ENCODE measurements around the gene ERC2.

Gene ERC2

DNA sequence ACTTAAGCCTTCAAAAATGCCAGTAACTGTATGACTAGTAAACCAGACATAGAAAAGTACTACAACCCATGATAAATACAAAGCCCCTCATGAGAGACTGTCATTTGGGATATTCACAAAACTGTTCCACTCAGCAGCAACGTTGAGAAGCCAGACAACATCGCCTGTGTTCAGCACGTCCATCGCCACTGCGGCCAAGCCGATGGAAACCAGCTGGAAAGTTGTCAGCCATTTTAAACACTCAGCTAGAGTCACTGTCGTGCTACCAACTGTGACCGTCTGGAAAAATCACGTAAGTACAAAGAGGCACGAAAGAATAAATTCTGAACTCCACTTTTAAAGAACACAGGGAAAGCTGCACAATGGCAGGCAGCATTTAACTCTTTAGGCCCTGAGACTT lies 640.5 kb downstream of the ERC2 start:
- Histone ChIP-seq H3K9me3 (ENCODE audit: low read length) (no peaks in the 10 kb centered on the region), H3K27me3 (ENCODE audit: control insufficient read depth in 1 of 2, insufficient read depth in 2 of 2, low read length in 2 of 2) (no peaks in the 10 kb centered on the region), H3K27ac (ENCODE audit: low read depth, low read length) (no peak overlapping the region), H3K4me3 (ENCODE audit: low read depth in 1 of 2, low read length in 2 of 2) (no peak overlapping the region), H3K36me3 (ENCODE audit: insufficient read depth, low read length) (no peaks in the 10 kb centered on the region), H3K9ac (ENCODE audit: low read length) (no peak overlapping the region), H3K4me1 (ENCODE audit: insufficient read depth, low read length) (no peaks in the 10 kb centered on the region)

DNA sequence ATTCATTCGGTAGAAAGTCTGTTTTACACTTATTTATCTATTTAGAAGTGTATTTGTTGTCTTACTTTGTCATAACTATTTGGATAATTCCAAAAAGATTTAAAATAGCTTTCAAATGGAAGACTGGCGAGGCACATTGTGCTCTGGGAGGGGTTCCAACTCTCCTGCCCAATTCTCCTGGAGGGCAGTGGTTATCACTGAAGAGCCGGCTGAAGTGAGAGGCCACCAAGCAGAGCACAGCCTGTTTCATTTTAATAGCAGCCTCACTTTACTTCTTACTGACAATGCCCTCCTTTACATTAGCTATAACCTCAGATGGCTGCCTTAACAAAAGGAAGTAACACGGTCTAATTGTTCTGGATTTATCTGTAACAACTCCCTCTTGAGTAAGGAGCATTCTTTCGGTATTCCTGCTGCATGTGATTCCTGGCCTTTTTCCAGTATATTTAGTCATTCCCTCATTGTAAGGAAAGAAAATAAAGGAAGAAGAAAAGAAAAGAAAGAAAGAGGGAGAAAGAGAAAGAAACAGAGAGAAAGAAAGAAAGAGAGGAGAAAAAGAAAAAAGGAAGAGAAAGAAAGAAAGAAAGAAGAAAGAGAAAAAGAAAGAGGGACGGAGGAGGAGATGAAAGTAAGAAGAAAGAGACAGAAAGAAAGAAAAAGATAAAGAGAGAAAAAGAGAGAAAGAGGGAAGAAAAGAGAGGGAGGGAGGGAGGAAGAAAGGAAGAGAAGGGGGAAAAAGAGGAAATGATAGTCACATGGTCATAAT lies 641.4 kb downstream of the ERC2 start:
- Histone ChIP-seq H3K4me3 (ENCODE audit: low read depth in 1 of 2, low read length in 2 of 2) (no peak overlapping the region), H3K27me3 (ENCODE audit: control insufficient read depth in 1 of 2, insufficient read depth in 2 of 2, low read length in 2 of 2) (no peaks in the 10 kb centered on the region), H3K4me1 (ENCODE audit: insufficient read depth, low read length) (no peaks in the 10 kb centered on the region), H3K36me3 (ENCODE audit: insufficient read depth, low read length) (no peaks in the 10 kb centered on the region), H3K9ac (ENCODE audit: low read length) (no peak overlapping the region), H3K9me3 (ENCODE audit: low read length) (no peaks in the 10 kb centered on the region), H3K27ac (ENCODE audit: low read depth, low read length) (no peak overlapping the region)

DNA sequence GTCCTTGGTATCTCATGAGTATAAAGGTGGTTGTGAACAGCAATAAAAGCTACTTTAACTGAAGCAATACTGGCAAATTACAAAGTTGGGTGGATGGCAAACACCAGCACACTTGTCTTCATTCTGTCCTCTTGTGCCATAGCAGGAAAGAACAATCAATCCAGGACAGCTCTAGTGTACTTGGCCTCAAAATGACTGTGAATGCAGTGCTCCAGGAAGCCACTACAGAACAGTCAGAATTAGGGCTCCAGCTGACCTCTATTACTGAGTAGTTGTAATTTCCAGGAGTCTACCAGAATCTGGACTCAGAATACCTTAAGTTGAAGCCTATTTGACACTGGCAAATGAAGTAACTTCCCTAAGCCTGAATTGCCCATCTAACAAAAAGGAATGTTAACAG lies 642.2 kb downstream of the ERC2 start:
- H3K4me3 ChIP-seq (ENCODE audit: low read depth in 1 of 2, low read length in 2 of 2) = no peak overlapping the region
- no peaks in the 10 kb centered on the region for H3K36me3 ChIP-seq (ENCODE audit: insufficient read depth, low read length)
- H3K4me1 ChIP-seq (ENCODE audit: insufficient read depth, low read length) = no peaks in the 10 kb centered on the region
- H3K9me3 ChIP-seq (ENCODE audit: low read length) = no peaks in the 10 kb centered on the region
- no peak overlapping the region for H3K27ac ChIP-seq (ENCODE audit: low read depth, low read length)
- H3K27me3 ChIP-seq (ENCODE audit: control insufficient read depth in 1 of 2, insufficient read depth in 2 of 2, low read length in 2 of 2) = no peaks in the 10 kb centered on the region
- no peak overlapping the region for H3K9ac ChIP-seq (ENCODE audit: low read length)

DNA sequence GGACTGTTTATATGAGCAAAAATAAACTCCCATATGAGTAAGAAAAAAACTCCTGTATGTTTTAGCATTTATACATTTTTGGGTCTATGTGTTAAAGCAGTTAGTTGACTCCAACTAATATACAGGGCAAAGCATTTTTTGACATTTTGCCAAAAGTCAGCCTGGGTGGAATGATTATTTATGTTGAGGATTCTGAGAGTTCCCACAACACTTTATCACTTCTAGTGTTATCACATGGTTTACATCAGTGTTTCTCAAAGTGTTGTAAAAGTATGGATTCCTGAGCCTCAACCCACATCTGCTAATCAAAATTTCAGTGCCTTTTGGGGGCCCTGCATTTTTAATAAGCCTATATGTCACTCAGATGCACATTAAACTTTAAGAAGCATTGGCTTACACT lies 643.9 kb downstream of the ERC2 start:
- no peaks in the 10 kb centered on the region for H3K4me1 ChIP-seq (ENCODE audit: insufficient read depth, low read length)
- H3K27ac ChIP-seq (ENCODE audit: low read depth, low read length) = no peak overlapping the region
- H3K4me3 ChIP-seq (ENCODE audit: low read depth in 1 of 2, low read length in 2 of 2) = no peak overlapping the region
- no peak overlapping the region for H3K9ac ChIP-seq (ENCODE audit: low read length)
- H3K27me3 ChIP-seq (ENCODE audit: control insufficient read depth in 1 of 2, insufficient read depth in 2 of 2, low read length in 2 of 2) = no peaks in the 10 kb centered on the region
- no peaks in the 10 kb centered on the region for H3K36me3 ChIP-seq (ENCODE audit: insufficient read depth, low read length)
- no peaks in the 10 kb centered on the region for H3K9me3 ChIP-seq (ENCODE audit: low read length)

DNA sequence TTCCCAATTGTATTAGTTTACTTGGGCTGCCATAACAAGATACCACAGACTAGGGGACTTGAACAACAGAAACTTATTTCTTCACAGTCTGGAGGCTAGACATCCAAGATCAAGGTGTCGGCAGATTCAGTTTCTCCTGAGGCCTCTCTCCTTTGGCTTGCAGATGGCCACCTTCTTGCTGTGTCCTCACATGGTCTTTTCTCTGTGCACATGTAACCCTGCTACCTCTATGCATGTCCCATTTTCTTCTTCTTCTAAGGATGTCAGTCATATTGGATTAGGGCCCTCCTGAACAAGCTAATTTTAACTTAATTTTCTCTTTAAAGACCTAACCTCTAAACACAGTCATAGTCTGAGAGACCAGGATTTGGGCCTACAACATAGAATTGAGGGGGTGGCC lies 644.4 kb downstream of the ERC2 start:
- H3K27me3 ChIP-seq (ENCODE audit: control insufficient read depth in 1 of 2, insufficient read depth in 2 of 2, low read length in 2 of 2) = no peaks in the 10 kb centered on the region
- H3K4me1 ChIP-seq (ENCODE audit: insufficient read depth, low read length) = no peaks in the 10 kb centered on the region
- no peak overlapping the region for H3K9ac ChIP-seq (ENCODE audit: low read length)
- H3K27ac ChIP-seq (ENCODE audit: low read depth, low read length) = no peak overlapping the region
- no peaks in the 10 kb centered on the region for H3K9me3 ChIP-seq (ENCODE audit: low read length)
- no peaks in the 10 kb centered on the region for H3K36me3 ChIP-seq (ENCODE audit: insufficient read depth, low read length)
- no peak overlapping the region for H3K4me3 ChIP-seq (ENCODE audit: low read depth in 1 of 2, low read length in 2 of 2)

DNA sequence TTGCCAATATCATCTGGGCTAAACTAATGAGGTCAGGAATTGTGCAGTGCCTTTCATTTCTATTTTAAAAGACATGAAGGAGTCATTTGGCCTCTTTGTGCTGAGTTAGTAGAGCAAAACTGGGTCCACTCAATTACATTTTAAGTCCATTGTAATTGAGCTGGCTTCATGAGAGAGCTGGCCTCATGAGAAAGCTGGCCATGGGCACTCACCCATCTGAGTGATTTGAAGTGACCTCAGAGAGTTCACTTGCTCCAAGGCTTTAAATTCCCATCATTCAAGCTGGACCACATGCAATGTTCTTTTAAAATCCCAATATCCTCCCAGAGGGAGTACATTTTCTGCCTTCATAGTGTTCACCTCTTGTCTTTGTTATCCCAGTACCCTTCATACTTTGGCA lies 645.3 kb downstream of the ERC2 start:
- Histone ChIP-seq H3K4me1 (ENCODE audit: insufficient read depth, low read length) (no peaks in the 10 kb centered on the region), H3K27ac (ENCODE audit: low read depth, low read length) (no peak overlapping the region), H3K4me3 (ENCODE audit: low read depth in 1 of 2, low read length in 2 of 2) (no peak overlapping the region), H3K9ac (ENCODE audit: low read length) (no peak overlapping the region), H3K36me3 (ENCODE audit: insufficient read depth, low read length) (no peaks in the 10 kb centered on the region), H3K9me3 (ENCODE audit: low read length) (no peaks in the 10 kb centered on the region), H3K27me3 (ENCODE audit: control insufficient read depth in 1 of 2, insufficient read depth in 2 of 2, low read length in 2 of 2) (no peaks in the 10 kb centered on the region)

DNA sequence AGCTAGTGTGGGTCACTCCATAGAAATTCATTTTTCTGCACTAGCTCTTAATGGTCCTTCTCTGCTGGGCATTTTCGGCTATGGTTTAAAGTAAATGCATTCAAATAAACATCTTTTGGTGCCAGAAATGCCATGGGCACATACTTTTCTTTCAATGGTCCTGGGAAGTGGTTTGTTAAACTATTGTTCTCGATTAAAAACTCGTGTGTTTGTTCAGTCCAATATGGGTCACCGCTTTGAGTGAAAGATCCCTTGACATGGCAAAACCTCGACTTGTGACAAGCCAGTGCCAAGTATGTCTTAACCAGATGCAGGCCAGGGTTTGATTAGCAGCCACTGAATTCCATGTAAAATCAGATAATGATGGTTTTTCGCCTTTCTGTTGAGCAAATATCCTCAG lies 649.3 kb downstream of the ERC2 start:
- H3K9me3 ChIP-seq (ENCODE audit: low read length) = no peaks in the 10 kb centered on the region
- H3K27ac ChIP-seq (ENCODE audit: low read depth, low read length) = no peak overlapping the region
- no peaks in the 10 kb centered on the region for H3K36me3 ChIP-seq (ENCODE audit: insufficient read depth, low read length)
- H3K4me1 ChIP-seq (ENCODE audit: insufficient read depth, low read length) = no peaks in the 10 kb centered on the region
- H3K27me3 ChIP-seq (ENCODE audit: control insufficient read depth in 1 of 2, insufficient read depth in 2 of 2, low read length in 2 of 2) = no peaks in the 10 kb centered on the region
- H3K4me3 ChIP-seq (ENCODE audit: low read depth in 1 of 2, low read length in 2 of 2) = no peak overlapping the region
- no peak overlapping the region for H3K9ac ChIP-seq (ENCODE audit: low read length)

DNA sequence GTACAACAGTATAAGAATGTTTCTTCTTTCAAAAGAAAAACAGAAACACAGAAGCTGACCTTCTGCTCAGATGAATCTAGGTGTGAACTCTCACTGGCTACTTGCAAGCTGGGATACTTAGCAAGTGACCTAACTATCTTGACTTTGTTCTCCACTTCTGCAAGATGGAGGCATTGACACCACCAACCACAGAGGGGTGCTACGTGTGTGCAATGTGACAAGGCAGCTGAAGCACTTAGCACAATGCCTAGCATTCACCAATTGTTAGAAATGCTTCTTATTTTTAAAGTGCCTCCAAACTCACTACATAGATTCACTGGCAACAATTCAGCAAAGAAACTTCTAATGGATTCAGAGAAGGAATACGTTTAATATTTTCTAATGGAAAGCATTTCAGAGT lies 649.8 kb downstream of the ERC2 start:
- H3K9ac ChIP-seq (ENCODE audit: low read length) = no peak overlapping the region
- no peak overlapping the region for H3K27ac ChIP-seq (ENCODE audit: low read depth, low read length)
- no peaks in the 10 kb centered on the region for H3K27me3 ChIP-seq (ENCODE audit: control insufficient read depth in 1 of 2, insufficient read depth in 2 of 2, low read length in 2 of 2)
- H3K4me1 ChIP-seq (ENCODE audit: insufficient read depth, low read length) = peaks cover 3% of the 10 kb centered on the region
- H3K36me3 ChIP-seq (ENCODE audit: insufficient read depth, low read length) = no peaks in the 10 kb centered on the region
- H3K9me3 ChIP-seq (ENCODE audit: low read length) = no peaks in the 10 kb centered on the region
- no peak overlapping the region for H3K4me3 ChIP-seq (ENCODE audit: low read depth in 1 of 2, low read length in 2 of 2)

DNA sequence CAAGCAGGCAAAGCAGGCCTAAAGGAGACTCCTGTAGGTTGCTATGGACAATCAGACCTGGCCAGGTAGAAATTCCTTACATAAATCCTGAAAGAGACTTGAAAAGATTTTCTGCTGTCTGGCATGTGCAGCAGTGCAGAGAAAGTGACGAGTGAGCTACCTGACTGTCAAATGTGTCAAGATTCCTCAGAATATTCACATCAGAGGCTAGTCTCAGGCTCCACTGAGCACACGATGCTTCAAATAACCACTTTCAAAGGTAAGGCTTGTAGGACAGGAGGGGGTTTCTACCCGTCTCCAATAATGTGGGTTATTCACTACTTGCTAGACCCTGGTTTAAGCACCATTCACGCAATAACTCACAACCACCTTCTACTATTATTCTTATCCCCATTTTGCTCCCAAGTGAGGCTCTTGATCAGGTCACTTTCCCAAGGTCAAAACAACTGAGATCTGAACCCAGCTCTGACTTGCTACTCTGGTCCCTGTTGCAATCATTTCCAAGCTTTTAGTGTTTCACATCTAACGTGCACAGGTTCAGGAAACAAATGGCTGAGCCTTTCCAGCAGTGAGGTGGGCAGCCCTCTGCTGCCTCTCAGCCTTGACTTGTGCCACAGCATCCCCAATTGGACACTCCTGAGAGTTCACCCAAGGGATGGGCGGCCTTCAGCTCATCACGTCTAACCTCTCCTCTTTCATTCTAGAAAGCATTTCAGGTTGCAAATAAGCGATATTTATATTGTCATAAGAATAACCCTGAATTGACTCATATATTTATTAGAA lies 651.3 kb downstream of the ERC2 start:
- no peak overlapping the region for H3K9ac ChIP-seq (ENCODE audit: low read length)
- no peaks in the 10 kb centered on the region for H3K36me3 ChIP-seq (ENCODE audit: insufficient read depth, low read length)
- peaks cover 6% of the 10 kb centered on the region for H3K4me1 ChIP-seq (ENCODE audit: insufficient read depth, low read length)

DNA sequence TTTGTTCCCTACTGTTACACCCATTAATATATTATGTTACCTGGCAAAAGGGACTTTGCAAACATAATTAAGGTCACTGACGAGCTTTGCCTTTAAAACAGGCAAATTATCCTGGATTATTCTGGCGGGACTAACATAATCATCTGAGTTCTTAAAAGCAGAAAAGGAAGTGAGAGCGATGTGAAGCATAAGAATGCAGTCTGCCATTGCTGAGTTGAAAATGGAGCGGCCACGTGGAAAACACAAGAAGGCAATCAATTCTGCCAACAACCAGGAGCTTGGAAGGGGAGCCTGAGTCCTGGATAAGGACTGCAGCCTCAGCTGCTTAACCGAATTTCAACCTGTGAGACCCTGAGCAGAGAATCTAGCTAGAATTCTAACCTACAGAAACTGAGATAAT lies 653.0 kb downstream of the ERC2 start:
- Histone ChIP-seq H3K9me3 (ENCODE audit: low read length) (no peaks in the 10 kb centered on the region), H3K36me3 (ENCODE audit: insufficient read depth, low read length) (no peaks in the 10 kb centered on the region), H3K27me3 (ENCODE audit: control insufficient read depth in 1 of 2, insufficient read depth in 2 of 2, low read length in 2 of 2) (no peaks in the 10 kb centered on the region), H3K4me3 (ENCODE audit: low read depth in 1 of 2, low read length in 2 of 2) (no peak overlapping the region), H3K9ac (ENCODE audit: low read length) (no peak overlapping the region), H3K27ac (ENCODE audit: low read depth, low read length) (no peak overlapping the region), H3K4me1 (ENCODE audit: insufficient read depth, low read length) (peaks cover 6% of the 10 kb centered on the region)

More for the DNA sequence above, 651.3 kb downstream of the ERC2 start:
- Histone ChIP-seq H3K27me3 (ENCODE audit: control insufficient read depth in 1 of 2, insufficient read depth in 2 of 2, low read length in 2 of 2) (no peaks in the 10 kb centered on the region), H3K4me3 (ENCODE audit: low read depth in 1 of 2, low read length in 2 of 2) (no peak overlapping the region), H3K9me3 (ENCODE audit: low read length) (no peaks in the 10 kb centered on the region), H3K27ac (ENCODE audit: low read depth, low read length) (no peak overlapping the region)

DNA sequence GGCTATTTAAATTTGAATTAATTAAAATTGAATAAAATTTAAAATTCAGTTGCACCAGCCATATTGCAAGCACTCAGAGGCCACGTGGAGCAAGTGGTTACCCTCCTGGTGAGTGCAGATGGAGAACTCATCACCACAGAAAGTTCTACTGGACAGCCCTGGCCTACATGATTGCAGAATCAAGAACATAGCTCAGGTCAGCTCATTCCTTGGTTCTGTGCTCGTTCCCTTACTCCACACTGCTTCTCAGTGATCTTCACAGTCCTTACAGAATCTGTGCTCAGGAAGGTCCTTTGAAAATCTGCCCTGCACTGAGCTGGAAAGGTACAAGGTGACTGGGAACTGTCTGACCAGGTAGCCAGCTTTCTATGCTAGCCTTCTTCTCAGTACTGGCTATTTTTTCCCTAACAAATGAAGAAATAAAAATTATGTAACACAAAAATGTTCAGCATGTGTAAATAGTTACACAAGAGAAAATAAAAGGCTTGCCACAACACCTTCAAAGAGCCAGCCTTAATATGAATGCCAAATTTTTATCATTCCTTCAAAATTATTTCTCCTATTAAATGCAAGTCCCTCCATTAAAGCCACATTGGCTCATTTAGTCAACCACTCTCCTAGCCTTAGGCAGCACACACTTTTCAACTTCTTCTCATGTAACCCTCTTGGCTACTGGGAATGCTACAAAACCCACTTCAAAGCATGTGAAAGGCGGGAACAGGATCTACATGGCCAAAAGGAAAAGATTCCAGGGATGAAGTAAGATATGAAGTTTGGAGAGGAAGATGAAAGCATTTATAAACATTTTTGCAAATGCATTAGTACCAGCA lies 654.8 kb downstream of the ERC2 start:
- no peak overlapping the region for H3K27ac ChIP-seq (ENCODE audit: low read depth, low read length)

More for the DNA sequence above, 654.8 kb downstream of the ERC2 start:
- Histone ChIP-seq H3K9me3 (ENCODE audit: low read length) (no peaks in the 10 kb centered on the region), H3K4me1 (ENCODE audit: insufficient read depth, low read length) (peaks cover 6% of the 10 kb centered on the region), H3K27me3 (ENCODE audit: control insufficient read depth in 1 of 2, insufficient read depth in 2 of 2, low read length in 2 of 2) (no peaks in the 10 kb centered on the region), H3K9ac (ENCODE audit: low read length) (no peak overlapping the region), H3K36me3 (ENCODE audit: insufficient read depth, low read length) (no peaks in the 10 kb centered on the region), H3K4me3 (ENCODE audit: low read depth in 1 of 2, low read length in 2 of 2) (no peak overlapping the region)

All from muscle layer of colon (tissue), 2 donors.